ENCODE measurements around the gene TPO. TPM values are rescaled to one million over a fixed set of nuclear protein-coding genes. Genes with fewer than 3 reads are reported as not detected.
A peak's percentile ranks its signal among the peaks of the same experiment; 100 is the strongest.

TPO gene
- total RNA-seq, 1 experiment from 2014 or later: not detected

- no peak for DNase-seq
- no peak overlapping the region for H3K56ac ChIP-seq (ENCODE audit: insufficient read length, low read depth, low read length)
- H3K36me3 Mint-ChIP-seq (ENCODE audit: insufficient read depth in 1 of 3, low read depth in 3 of 3): no peaks in the 10 kb centered on the region
- H3K9me3 ChIP-seq (ENCODE audit: control insufficient read depth, low read depth, low read length): no peaks in the 10 kb centered on the region
- H3K27me3 Mint-ChIP-seq (ENCODE audit: low read depth): peaks cover 20% of the 10 kb centered on the region
- H3K9me3 Mint-ChIP-seq: no peaks in the 10 kb centered on the region
- no peaks in the 10 kb centered on the region for H3K23me2 ChIP-seq (ENCODE audit: insufficient read length, low read depth, low read length, poor library complexity, severe bottlenecking)
- TF ChIP-seq CTCF (conservative IDR thresholded peaks at IDR 0.05): peak; percentile 48; the same call in 2 of the 3 replicates
- no peak overlapping the region for H4K5ac ChIP-seq (ENCODE audit: insufficient read length, low read depth, low read length)
- no peak overlapping the region for H3K27ac ChIP-seq (ENCODE audit: insufficient read length, low read depth, low read length)
- H2BK12ac ChIP-seq (ENCODE audit: insufficient read length, low read depth, low read length): no peak overlapping the region
- H3K4me1 ChIP-seq (ENCODE audit: insufficient read depth, low read length): no peaks in the 10 kb centered on the region
- no peak overlapping the region for H4K8ac ChIP-seq (replicated peaks; ENCODE audit: insufficient read length, low read depth, low read length)
- no peak overlapping the region for H3K4me2 ChIP-seq (ENCODE audit: insufficient read depth, insufficient read length, low read length)
- no peak overlapping the region for H3K9ac ChIP-seq (ENCODE audit: extremely low read depth, insufficient read length, low read length)
- H2BK15ac ChIP-seq (ENCODE audit: low read depth, low read length): no peak overlapping the region
- no peak overlapping the region for H3K23ac ChIP-seq (ENCODE audit: insufficient read length, low read depth, low read length)
- no peaks in the 10 kb centered on the region for H4K20me1 ChIP-seq (ENCODE audit: control insufficient read depth, insufficient read depth, insufficient read length)
- H3K4me3 Mint-ChIP-seq: no peak overlapping the region
- H2BK120ac ChIP-seq (ENCODE audit: low read depth, low read length, poor library complexity, severe bottlenecking): no peak overlapping the region
- H2AK5ac ChIP-seq (ENCODE audit: insufficient read length, low read length): no peak overlapping the region
- no peak overlapping the region for H3K27ac Mint-ChIP-seq
- no CpG with 5 or more reads among the region's 9 CpGs for WGBS (ENCODE audit: extremely low coverage, insufficient read length, low lambda C conversion rate)
- H3K4ac ChIP-seq (ENCODE audit: low read depth, low read length): no peak overlapping the region
- H3K79me1 ChIP-seq (ENCODE audit: insufficient read depth, low read depth, low read length, poor library complexity, severe bottlenecking): no peaks in the 10 kb centered on the region
- H3K79me2 ChIP-seq (ENCODE audit: insufficient read depth, low read length): peaks cover 1% of the 10 kb centered on the region; the same call in 1 of the 2 replicates
- H3K27me3 ChIP-seq (ENCODE audit: insufficient read depth, low read length): no peaks in the 10 kb centered on the region; the same call in 1 of the 2 replicates
- no peak overlapping the region for H2BK5ac ChIP-seq (ENCODE audit: insufficient read length, low read length)
- H4K91ac ChIP-seq (ENCODE audit: insufficient read length, low read depth, low read length): no peak overlapping the region
- H2AFZ ChIP-seq (ENCODE audit: low read length): no peak overlapping the region
- peaks cover 0 to 7% of the 10 kb centered on the region in 2 experiments; a peak in 2 of 4 replicates for H3K4me1 Mint-ChIP-seq
- no peak overlapping the region for H3K18ac ChIP-seq (ENCODE audit: insufficient read length, low read depth, low read length)
- no peak overlapping the region for H3T11ph ChIP-seq (ENCODE audit: low read length)
- no peak overlapping the region for H3K14ac ChIP-seq (ENCODE audit: insufficient read depth, low read length)
- H2BK20ac ChIP-seq (ENCODE audit: low read depth, low read length, poor library complexity, severe bottlenecking): no peak overlapping the region
Observed at GRCh38 chr2:1553671-1554295, 140.5 kb downstream of the TPO start.

Data from H9 (cell line).